Thyroid gland (tissue), 4 donors: ENCODE results near the gene CBARP.

ENCODE experiments used
- CTCF ChIP-seq, 6 experiments: fragments of 200-600 bp in 3 of 6; fragments of 450-650 bp in 3 of 6; sonication (generic) in 3 of 6; IDR thresholded peaks; one replicate each; pipeline ENCODE4 v1.5.1; 2016 to 2019; ENCODE audit warnings: antibody characterized with exemption in 6 of 6, mild to moderate bottlenecking in 2 of 6, inconsistent platforms in 1 of 6, moderate library complexity in 1 of 6
- POLR2A ChIP-seq, 2 donors: fragments of 450-650 bp; IDR thresholded peaks; one replicate each; pipeline ENCODE4 v1.6.1; 2017; ENCODE audit warnings: antibody characterized with exemption in 2 of 2, mild to moderate bottlenecking in 2 of 2, moderate library complexity in 1 of 2

- TF ChIP-seq CTCF (IDR thresholded peaks at IDR 0.05) (no peak), POLR2A (IDR thresholded peaks at IDR 0.05) (no peak)
These were observed 34.0 kb upstream of the CBARP start for GRCh38 chr19:1271528-1272422.
